GM18517 (cell line): ENCODE data around the gene REV3L.
"Not testable (repeated sequence)": the region's sequence is repeated elsewhere in the genome, so short reads cannot be mapped to it uniquely, and the experiment has no call there.

Source experiments
- ATAC-seq: cut with Tn5 transposase; IDR thresholded peaks from one replicate; pipeline ENCODE4 v1.9.1; 2021; ENCODE audit warnings: mild to moderate bottlenecking, moderate library complexity; ENCODE audit not compliant: unreplicated experiment

The REV3L gene

GRCh38 chr6:111379831-111380230, 103.2 kb downstream of the REV3L start:
- no peak for ATAC-seq

GRCh38 chr6:111379302-111379701, 103.7 kb downstream of the REV3L start:
- no peak for ATAC-seq

GRCh38 chr6:111377558-111378120, 105.4 kb downstream of the REV3L start:
- no peak for ATAC-seq

- no peak for ATAC-seq
Measured at GRCh38 chr6:111367393-111368088, 115.5 kb downstream of the REV3L start.

- no peak for ATAC-seq
Measured at GRCh38 chr6:111361648-111362047, 121.4 kb downstream of the REV3L start.

- ATAC-seq = no peak
Measured at GRCh38 chr6:111358454-111358853, 124.6 kb downstream of the REV3L start.

- ATAC-seq = no peak
Measured at GRCh38 chr6:111357705-111358104, 125.3 kb downstream of the REV3L start.

- no peak for ATAC-seq
Measured at GRCh38 chr6:111356551-111356950, 126.5 kb downstream of the REV3L start.

- ATAC-seq = no peak
Measured at GRCh38 chr6:111354758-111355555, 128.1 kb downstream of the REV3L start.

GRCh38 chr6:111353912-111354462, 129.0 kb downstream of the REV3L start:
- no peak for ATAC-seq

GRCh38 chr6:111347589-111347988, 135.4 kb downstream of the REV3L start:
- ATAC-seq = no peak

- no peak for ATAC-seq
Measured at GRCh38 chr6:111342913-111343312, 140.1 kb downstream of the REV3L start.

GRCh38 chr6:111339294-111339693, 143.7 kb downstream of the REV3L start:
- ATAC-seq = peak; percentile 33

GRCh38 chr6:111338843-111339242, 144.2 kb downstream of the REV3L start:
- peak; percentile 99 for ATAC-seq

GRCh38 chr6:111337829-111338236, 145.2 kb downstream of the REV3L start:
- no peak for ATAC-seq

- no peak for ATAC-seq
Measured at GRCh38 chr6:111329882-111330633, 153.0 kb downstream of the REV3L start.

- ATAC-seq = no peak
Measured at GRCh38 chr6:111326563-111326962, 156.5 kb downstream of the REV3L start.

GRCh38 chr6:111322145-111322544, 160.9 kb downstream of the REV3L start:
- no peak for ATAC-seq

GRCh38 chr6:111307950-111308349, 175.1 kb downstream of the REV3L start:
- not testable (repeated sequence) for ATAC-seq

GRCh38 chr6:111307275-111307858, 175.7 kb downstream of the REV3L start:
- ATAC-seq = no peak
